Activated CD8-positive, alpha-beta T cell treated with anti-CD3 and anti-CD28 coated beads for 36 hours (primary cell): ENCODE measurements around the gene C20orf144. TPM values are rescaled to one million over a fixed set of nuclear protein-coding genes. Genes with fewer than 3 reads are reported as not detected.

Source experiments
- total RNA-seq, 2 experiments: library from RNA; stranded (reverse); gene quantifications; one replicate each; pipeline ENCODE4 v1.2.3, GENCODE V29; 2021

Gene C20orf144
- total RNA-seq, 2 experiments from 2014 or later, result 0.29 to 0.36 TPM

Other genes starting within 250 kb of the C20orf144 start
- gene SNTA1, start 218.6 kb upstream of the C20orf144 start, total RNA-seq, result 1 to 10 TPM; 5.6 to 5.8 TPM
- 10 to 100 TPM; 10.2 to 10.9 TPM for gene CBFA2T2, start 172.2 kb upstream of the C20orf144 start, total RNA-seq
- 1 to 10 TPM; 2.4 TPM for gene ACTL10, start 4.6 kb downstream of the C20orf144 start, total RNA-seq
- gene NECAB3, start 12.1 kb downstream of the C20orf144 start, total RNA-seq, result 10 to 100 TPM; 13.7 to 16.0 TPM
- gene E2F1, start 24.1 kb downstream of the C20orf144 start, total RNA-seq, result 10 to 100 TPM; 71.2 to 72.0 TPM
- gene PXMP4, start 58.0 kb downstream of the C20orf144 start, total RNA-seq, result 1 to 10 TPM; 6.9 to 7.3 TPM
- gene ZNF341, start 69.7 kb downstream of the C20orf144 start, total RNA-seq, result 1 to 10 TPM; 4.3 to 5.0 TPM
- 10 to 100 TPM; 82.0 to 82.9 TPM for gene CHMP4B, start 149.0 kb downstream of the C20orf144 start, total RNA-seq